ENCODE data around the gene BDKRB2.
"Not testable (repeated sequence)": the region's sequence is repeated elsewhere in the genome, so short reads cannot be mapped to it uniquely, and the experiment has no call there.

Gene BDKRB2

GRCh38 chr14:96243785-96244184 lies 39.1 kb downstream of the BDKRB2 start:
- no peaks in the 10 kb centered on the region for H3K4me1 ChIP-seq (ENCODE audit: control insufficient read depth, insufficient read depth, low read length)
- no peak overlapping the region for H3K27ac ChIP-seq (ENCODE audit: low read depth, low read length)
- H3K36me3 ChIP-seq (ENCODE audit: control insufficient read depth, insufficient read depth, low read length) = no peaks in the 10 kb centered on the region
- H3K27me3 ChIP-seq (ENCODE audit: control insufficient read depth, insufficient read depth, low read length) = no peaks in the 10 kb centered on the region
- no peak overlapping the region for H3K9ac ChIP-seq (ENCODE audit: low read length)
- H3K4me3 ChIP-seq (ENCODE audit: low read length) = no peak overlapping the region

GRCh38 chr14:96245074-96245473 lies 40.4 kb downstream of the BDKRB2 start:
- not testable (repeated sequence) for H3K9ac ChIP-seq (ENCODE audit: low read length)

GRCh38 chr14:96245710-96246538 lies 41.3 kb downstream of the BDKRB2 start:
- Histone ChIP-seq H3K4me1 (ENCODE audit: control insufficient read depth, insufficient read depth, low read length) (no peaks in the 10 kb centered on the region), H3K4me3 (ENCODE audit: low read length) (no peak overlapping the region), H3K9ac (ENCODE audit: low read length) (no peak overlapping the region), H3K36me3 (ENCODE audit: control insufficient read depth, insufficient read depth, low read length) (no peaks in the 10 kb centered on the region), H3K27me3 (ENCODE audit: control insufficient read depth, insufficient read depth, low read length) (no peaks in the 10 kb centered on the region), H3K27ac (ENCODE audit: low read depth, low read length) (no peak overlapping the region)

More at GRCh38 chr14:96245074-96245473, 40.4 kb downstream of the BDKRB2 start:
- not testable (repeated sequence) for H3K27me3 ChIP-seq (ENCODE audit: control insufficient read depth, insufficient read depth, low read length); H3K27ac ChIP-seq (ENCODE audit: low read depth, low read length); H3K4me1 ChIP-seq (ENCODE audit: control insufficient read depth, insufficient read depth, low read length); H3K4me3 ChIP-seq (ENCODE audit: low read length); H3K36me3 ChIP-seq (ENCODE audit: control insufficient read depth, insufficient read depth, low read length)

- H3K27ac ChIP-seq (ENCODE audit: low read depth, low read length) = no peak overlapping the region
These were observed 41.9 kb downstream of the BDKRB2 start for GRCh38 chr14:96246539-96246847.

GRCh38 chr14:96247031-96247430 lies 42.4 kb downstream of the BDKRB2 start:
- H3K4me1 ChIP-seq (ENCODE audit: control insufficient read depth, insufficient read depth, low read length) = no peaks in the 10 kb centered on the region
- H3K36me3 ChIP-seq (ENCODE audit: control insufficient read depth, insufficient read depth, low read length) = no peaks in the 10 kb centered on the region
- H3K4me3 ChIP-seq (ENCODE audit: low read length) = no peak overlapping the region
- no peak overlapping the region for H3K27ac ChIP-seq (ENCODE audit: low read depth, low read length)
- H3K27me3 ChIP-seq (ENCODE audit: control insufficient read depth, insufficient read depth, low read length) = no peaks in the 10 kb centered on the region
- no peak overlapping the region for H3K9ac ChIP-seq (ENCODE audit: low read length)

More at GRCh38 chr14:96246539-96246847, 41.9 kb downstream of the BDKRB2 start:
- H3K4me3 ChIP-seq (ENCODE audit: low read length) = no peak overlapping the region
- H3K27me3 ChIP-seq (ENCODE audit: control insufficient read depth, insufficient read depth, low read length) = no peaks in the 10 kb centered on the region
- H3K36me3 ChIP-seq (ENCODE audit: control insufficient read depth, insufficient read depth, low read length) = no peaks in the 10 kb centered on the region
- H3K9ac ChIP-seq (ENCODE audit: low read length) = no peak overlapping the region
- H3K4me1 ChIP-seq (ENCODE audit: control insufficient read depth, insufficient read depth, low read length) = no peaks in the 10 kb centered on the region

GRCh38 chr14:96249029-96249428 lies 44.4 kb downstream of the BDKRB2 start:
- H3K4me3 ChIP-seq (ENCODE audit: low read length) = no peak overlapping the region
- no peak overlapping the region for H3K9ac ChIP-seq (ENCODE audit: low read length)
- H3K27me3 ChIP-seq (ENCODE audit: control insufficient read depth, insufficient read depth, low read length) = no peaks in the 10 kb centered on the region
- H3K27ac ChIP-seq (ENCODE audit: low read depth, low read length) = no peak overlapping the region
- peaks cover 9% of the 10 kb centered on the region for H3K4me1 ChIP-seq (ENCODE audit: control insufficient read depth, insufficient read depth, low read length)
- no peaks in the 10 kb centered on the region for H3K36me3 ChIP-seq (ENCODE audit: control insufficient read depth, insufficient read depth, low read length)

GRCh38 chr14:96250485-96250884 lies 45.8 kb downstream of the BDKRB2 start:
- H3K27me3 ChIP-seq (ENCODE audit: control insufficient read depth, insufficient read depth, low read length) = no peaks in the 10 kb centered on the region
- no peaks in the 10 kb centered on the region for H3K36me3 ChIP-seq (ENCODE audit: control insufficient read depth, insufficient read depth, low read length)
- H3K27ac ChIP-seq (ENCODE audit: low read depth, low read length) = no peak overlapping the region
- no peak overlapping the region for H3K4me3 ChIP-seq (ENCODE audit: low read length)
- H3K4me1 ChIP-seq (ENCODE audit: control insufficient read depth, insufficient read depth, low read length) = peaks cover 19% of the 10 kb centered on the region
- H3K9ac ChIP-seq (ENCODE audit: low read length) = no peak overlapping the region

GRCh38 chr14:96251656-96252155 lies 47.1 kb downstream of the BDKRB2 start:
- Histone ChIP-seq H3K9ac (ENCODE audit: low read length) (no peak overlapping the region), H3K36me3 (ENCODE audit: control insufficient read depth, insufficient read depth, low read length) (no peaks in the 10 kb centered on the region), H3K27me3 (ENCODE audit: control insufficient read depth, insufficient read depth, low read length) (no peaks in the 10 kb centered on the region), H3K4me3 (ENCODE audit: low read length) (no peak overlapping the region), H3K4me1 (ENCODE audit: control insufficient read depth, insufficient read depth, low read length) (peaks cover 24% of the 10 kb centered on the region), H3K27ac (ENCODE audit: low read depth, low read length) (no peak overlapping the region)

GRCh38 chr14:96252323-96252998 lies 47.8 kb downstream of the BDKRB2 start:
- H3K4me3 ChIP-seq (ENCODE audit: low read length) = no peak overlapping the region
- H3K27ac ChIP-seq (ENCODE audit: low read depth, low read length) = no peak overlapping the region
- H3K9ac ChIP-seq (ENCODE audit: low read length) = no peak overlapping the region
- H3K4me1 ChIP-seq (ENCODE audit: control insufficient read depth, insufficient read depth, low read length) = peaks cover 24% of the 10 kb centered on the region
- no peaks in the 10 kb centered on the region for H3K27me3 ChIP-seq (ENCODE audit: control insufficient read depth, insufficient read depth, low read length)
- no peaks in the 10 kb centered on the region for H3K36me3 ChIP-seq (ENCODE audit: control insufficient read depth, insufficient read depth, low read length)

- Histone ChIP-seq H3K27me3 (ENCODE audit: control insufficient read depth, insufficient read depth, low read length) (no peaks in the 10 kb centered on the region), H3K4me1 (ENCODE audit: control insufficient read depth, insufficient read depth, low read length) (peaks cover 24% of the 10 kb centered on the region), H3K36me3 (ENCODE audit: control insufficient read depth, insufficient read depth, low read length) (no peaks in the 10 kb centered on the region), H3K27ac (ENCODE audit: low read depth, low read length) (peak overlapping the region; percentile 33), H3K9ac (ENCODE audit: low read length) (no peak overlapping the region), H3K4me3 (ENCODE audit: low read length) (no peak overlapping the region)
These were observed 48.4 kb downstream of the BDKRB2 start for GRCh38 chr14:96252999-96253539.

GRCh38 chr14:96254687-96255086 lies 50.0 kb downstream of the BDKRB2 start:
- Histone ChIP-seq H3K4me1 (ENCODE audit: control insufficient read depth, insufficient read depth, low read length) (peaks cover 24% of the 10 kb centered on the region), H3K4me3 (ENCODE audit: low read length) (no peak overlapping the region), H3K9ac (ENCODE audit: low read length) (no peak overlapping the region), H3K27ac (ENCODE audit: low read depth, low read length) (peak overlapping the region; percentile 76), H3K27me3 (ENCODE audit: control insufficient read depth, insufficient read depth, low read length) (no peaks in the 10 kb centered on the region), H3K36me3 (ENCODE audit: control insufficient read depth, insufficient read depth, low read length) (no peaks in the 10 kb centered on the region)

- Histone ChIP-seq H3K4me3 (ENCODE audit: low read length) (no peak within 1 kb of the TSS), H3K27ac (ENCODE audit: low read depth, low read length) (peak within 1 kb of the TSS; percentile 76), H3K36me3 (ENCODE audit: control insufficient read depth, insufficient read depth, low read length) (no peaks in the 10 kb centered on the region), H3K9ac (ENCODE audit: low read length) (no peak within 1 kb of the TSS), H3K27me3 (ENCODE audit: control insufficient read depth, insufficient read depth, low read length) (no peaks in the 10 kb centered on the region), H3K4me1 (ENCODE audit: control insufficient read depth, insufficient read depth, low read length) (peaks cover 24% of the 10 kb centered on the region)
These were observed 51.1 kb downstream of the BDKRB2 start, which contains the start of gene BDKRB1 for GRCh38 chr14:96255501-96256366. TSS of gene BDKRB1 (plus strand) at chr14:96256210. CDS start at chr14:96263683, 7,473 bp downstream.

All from rectal smooth muscle tissue (tissue), 1 donor.